Frontal cortex (tissue), 4 donors: ENCODE results near the gene FLT1. TPM values are rescaled to one million over a fixed set of nuclear protein-coding genes. Genes with fewer than 3 reads are reported as not detected.

ENCODE experiments used
- DNase-seq, 2 donors: peaks; one replicate each; pipeline ENCODE4 v3.0.0; 2012; ENCODE audit warnings: low spot score in 2 of 2
- FAIRE-seq: peaks from 2 replicates; lab custom pipeline; 2012; peaks lifted over from hg19 to GRCh38; lab: Jason Lieb, UNC
- total RNA-seq: library from RNA; depleted of rRNA; stranded (reverse); fragments of >200 nt; gene quantifications from one replicate; pipeline ENCODE4 v1.2.3, GENCODE V29; 2014
- donor health status: control.
- donor health status: control.
- donor health status: control.

Gene FLT1
- total RNA-seq, 1 donor from 2014 or later: 9.8 TPM

DNA sequence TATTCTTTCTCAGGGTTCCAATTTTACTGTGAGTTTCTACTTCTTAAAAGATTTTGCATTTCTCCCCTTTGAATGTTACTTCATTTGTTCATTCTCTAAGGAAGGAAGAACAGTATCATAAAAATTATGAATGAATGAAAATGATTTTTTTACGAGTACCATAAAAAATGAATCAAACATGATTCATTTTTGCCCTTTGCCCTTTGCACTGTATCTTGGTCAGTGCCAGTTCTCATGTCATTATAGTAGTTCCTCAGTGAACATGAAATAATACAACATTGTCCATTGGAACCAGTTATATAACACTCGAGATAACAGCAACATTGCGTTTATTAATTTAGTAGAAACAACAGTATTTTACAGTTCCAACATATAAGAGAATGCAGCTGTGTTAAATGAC is 28.8 kb downstream of the FLT1 start:
- FAIRE-seq (no peak), DNase-seq (no peak)

DNA sequence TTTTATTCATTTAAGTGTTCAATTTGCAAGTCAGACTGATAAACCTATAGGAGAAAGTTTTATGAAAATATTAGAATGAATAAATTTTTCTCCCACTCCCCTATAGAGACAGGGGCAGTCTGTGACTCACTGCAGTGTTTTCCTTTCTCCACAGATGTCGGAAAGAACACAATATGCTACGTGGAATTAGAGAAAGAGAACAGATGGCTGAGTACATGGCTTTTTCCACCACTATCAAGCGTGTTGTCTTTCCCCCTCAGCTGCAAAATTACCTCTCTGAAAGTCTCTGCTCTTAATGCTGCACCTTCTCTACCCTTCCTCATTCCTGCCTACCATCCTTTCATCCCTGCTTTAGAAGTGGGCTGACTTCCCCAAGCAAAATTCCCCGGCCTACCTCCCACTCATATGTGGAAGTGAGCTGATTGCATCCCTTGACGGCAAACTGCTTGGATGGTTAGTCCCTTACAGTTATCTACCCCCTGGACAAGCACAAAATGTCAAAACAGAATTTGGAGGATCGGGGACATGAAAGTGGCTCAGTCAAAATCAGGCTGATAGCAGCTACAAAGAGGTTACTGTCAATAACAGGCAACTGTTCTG is 30.0 kb downstream of the FLT1 start:
- FAIRE-seq (no peak), DNase-seq (no peak)

DNA sequence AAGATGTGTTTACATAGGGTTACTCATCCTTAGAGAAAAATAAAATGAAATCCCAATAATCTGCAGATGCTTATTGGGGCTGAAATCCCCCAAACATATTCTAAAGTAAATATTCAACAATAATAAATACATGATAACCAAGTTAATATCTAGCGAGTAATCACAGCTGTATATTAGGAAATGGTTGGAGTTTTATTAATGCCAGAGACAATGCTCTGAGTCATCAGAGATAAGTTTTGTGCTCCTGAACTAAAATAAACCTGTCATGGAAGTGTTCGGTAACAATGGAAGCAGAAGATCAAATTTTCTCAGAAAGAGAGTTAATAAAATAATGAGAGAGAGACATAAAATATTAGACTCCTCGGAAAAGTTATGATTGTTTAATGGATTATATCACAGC is 31.4 kb downstream of the FLT1 start:
- DNase-seq (no peak), FAIRE-seq (no peak)

DNA sequence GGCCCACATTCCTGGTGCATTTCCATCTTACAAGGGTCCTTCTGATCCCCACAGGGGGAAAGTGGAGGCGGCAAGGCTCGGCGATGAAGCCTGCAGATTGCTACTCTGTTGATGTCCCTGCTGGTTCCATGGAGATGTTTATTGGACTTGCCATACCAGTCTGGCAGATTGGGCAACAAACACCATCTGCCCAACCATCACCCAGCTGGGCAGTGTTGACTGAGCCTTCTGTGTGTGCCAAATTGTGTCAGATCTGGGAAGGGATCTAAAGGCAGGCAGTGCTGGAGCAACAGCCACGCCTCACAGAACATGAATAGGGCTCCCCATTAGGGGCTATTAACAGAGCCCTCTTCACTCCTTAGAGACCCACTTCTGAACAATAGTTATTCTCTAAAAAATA is 35.0 kb downstream of the FLT1 start:
- FAIRE-seq (no peak), DNase-seq (no peak)

DNA sequence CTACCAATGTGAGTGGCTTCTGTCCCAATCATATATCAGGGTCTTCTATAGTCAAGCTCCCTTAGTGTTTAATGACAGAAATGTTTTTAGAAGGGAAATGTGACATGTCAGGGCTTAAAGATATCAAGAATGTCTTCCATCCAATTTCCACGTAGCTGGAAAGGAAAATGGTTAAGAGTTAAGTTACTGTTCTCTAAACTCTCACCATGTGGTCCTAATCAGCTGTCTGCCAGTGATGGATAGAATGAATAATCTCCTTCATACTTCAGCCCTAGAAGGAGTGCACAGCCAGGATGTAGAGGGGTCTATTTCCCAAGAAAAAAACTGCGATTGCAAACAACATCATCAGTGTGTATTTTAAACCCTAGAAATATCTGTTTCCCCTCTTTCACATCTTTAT is 36.3 kb downstream of the FLT1 start:
- no peak for DNase-seq
- FAIRE-seq: no peak

DNA sequence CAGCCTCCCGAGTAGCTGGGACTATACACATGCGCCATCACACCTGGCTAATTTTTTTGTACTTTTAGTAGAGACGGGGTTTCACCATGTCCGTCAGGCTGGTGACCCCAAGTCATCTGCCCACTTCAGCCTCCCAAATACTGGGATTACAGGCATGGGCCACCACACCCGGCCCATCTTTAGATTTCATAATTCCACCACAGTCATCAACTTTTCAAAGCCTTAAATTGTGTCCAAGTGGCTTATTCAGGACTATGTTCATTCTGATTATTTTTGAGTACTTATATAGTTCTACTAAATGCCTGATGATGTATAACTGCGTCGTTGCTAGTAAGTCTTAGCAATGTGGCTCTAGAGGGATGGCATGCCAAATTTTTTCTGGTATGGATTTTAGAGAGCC is 36.9 kb downstream of the FLT1 start:
- FAIRE-seq (no peak), DNase-seq (no peak)

DNA sequence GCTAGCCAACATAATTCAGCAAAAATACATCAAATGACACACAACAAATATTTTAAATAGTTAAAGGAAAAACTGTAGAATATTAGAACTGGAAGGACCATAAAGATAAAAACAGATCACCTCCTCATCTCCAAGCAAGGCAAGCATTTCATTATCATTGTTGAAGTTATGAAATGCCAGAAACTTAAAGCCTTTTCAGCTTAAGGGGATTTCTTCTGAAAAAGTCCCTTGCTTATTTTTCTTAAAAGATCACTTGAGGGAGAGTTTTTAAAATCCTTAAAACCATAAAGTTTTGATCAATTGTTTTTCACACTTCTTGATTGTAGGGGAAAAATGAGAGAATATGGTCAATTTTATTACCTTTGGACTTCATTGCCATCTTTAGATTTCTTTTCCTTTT is 37.4 kb downstream of the FLT1 start:
- DNase-seq (no peak), FAIRE-seq (no peak)

DNA sequence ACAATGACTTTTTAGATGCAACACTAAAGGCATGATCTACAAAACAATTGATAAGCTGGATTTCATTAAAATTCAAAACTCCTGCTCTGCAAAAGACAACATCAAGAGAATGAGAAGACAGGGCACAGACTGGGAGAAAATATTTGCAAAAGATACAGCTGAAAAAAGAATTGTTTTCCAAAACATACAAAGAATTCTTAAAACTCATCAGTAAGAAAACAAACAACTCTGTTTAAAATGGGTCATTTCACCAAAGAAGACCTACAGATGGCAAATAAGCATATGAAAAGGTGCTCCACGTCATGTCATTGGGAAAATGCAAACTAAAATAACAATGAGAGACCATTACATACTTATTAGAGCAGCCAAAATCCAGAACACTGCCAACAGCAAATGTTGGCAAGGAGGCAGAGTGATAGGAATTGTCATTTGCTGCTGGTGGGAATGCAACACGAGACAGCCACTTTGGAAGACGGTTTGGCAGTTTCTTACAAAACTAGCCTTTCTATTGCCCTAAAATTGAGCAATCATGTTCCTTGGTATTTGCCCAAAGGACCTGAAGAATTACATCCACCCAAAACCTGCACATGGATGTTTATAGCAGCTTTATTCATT is 39.2 kb downstream of the FLT1 start:
- FAIRE-seq (no peak), DNase-seq (no peak)

DNA sequence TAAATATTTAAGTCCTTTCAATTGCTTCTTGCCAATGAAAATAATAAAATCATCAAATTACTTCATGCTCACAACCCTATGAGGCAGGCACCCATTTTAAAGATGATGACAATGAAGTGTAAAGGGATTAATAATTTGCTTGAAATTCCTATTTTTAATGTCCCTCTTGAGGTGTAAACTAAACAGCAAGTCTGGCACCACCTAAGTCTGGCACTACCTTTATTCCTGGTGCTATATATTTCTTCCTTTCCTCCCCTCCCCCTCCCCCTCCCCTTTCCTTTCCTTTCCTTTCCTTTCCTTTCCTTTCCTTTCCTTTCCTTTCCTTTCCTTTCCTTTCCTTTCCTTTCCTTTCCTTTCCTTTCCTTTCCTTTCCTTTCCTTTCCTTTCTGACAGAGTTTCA is 42.2 kb downstream of the FLT1 start:
- no peak for FAIRE-seq

DNA sequence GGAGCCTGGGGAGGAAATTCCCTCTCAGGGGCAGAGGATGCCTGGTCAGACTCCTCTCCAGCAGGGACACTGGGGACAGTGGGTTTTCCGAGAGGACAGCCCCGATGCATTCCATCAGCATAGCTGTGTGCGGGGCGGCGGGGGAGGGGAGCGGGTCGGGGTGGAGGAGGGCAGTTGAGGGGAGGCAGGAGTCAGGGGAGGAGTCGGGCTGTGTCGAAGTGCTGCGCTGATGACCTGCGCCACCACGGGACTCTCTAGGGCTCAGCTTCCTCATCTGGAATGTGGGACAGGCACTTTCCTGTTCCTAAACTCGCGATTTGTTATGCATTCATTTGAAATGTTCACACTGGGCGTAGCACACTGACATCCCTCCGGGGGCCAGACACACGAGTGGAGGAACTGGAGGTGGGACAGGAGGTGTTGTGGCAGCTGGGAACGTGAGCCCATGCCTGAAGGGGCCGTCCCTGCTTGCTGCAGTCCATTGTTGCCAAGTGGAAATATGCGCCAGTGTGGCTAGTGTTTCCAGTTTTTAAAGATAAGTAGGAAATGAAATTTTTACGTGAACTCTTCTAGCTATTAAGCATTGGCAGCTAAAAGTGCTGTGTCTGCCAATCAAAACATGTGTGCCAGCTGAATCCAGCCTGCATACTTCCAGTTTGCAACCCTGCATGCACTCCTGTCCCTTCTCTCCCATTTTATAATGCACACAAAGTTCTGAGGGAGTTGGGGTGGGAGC is 43.3 kb downstream of the FLT1 start:
- FAIRE-seq (no peak), DNase-seq (no peak)

More for the DNA sequence above, 42.2 kb downstream of the FLT1 start:
- DNase-seq: no peak

DNA sequence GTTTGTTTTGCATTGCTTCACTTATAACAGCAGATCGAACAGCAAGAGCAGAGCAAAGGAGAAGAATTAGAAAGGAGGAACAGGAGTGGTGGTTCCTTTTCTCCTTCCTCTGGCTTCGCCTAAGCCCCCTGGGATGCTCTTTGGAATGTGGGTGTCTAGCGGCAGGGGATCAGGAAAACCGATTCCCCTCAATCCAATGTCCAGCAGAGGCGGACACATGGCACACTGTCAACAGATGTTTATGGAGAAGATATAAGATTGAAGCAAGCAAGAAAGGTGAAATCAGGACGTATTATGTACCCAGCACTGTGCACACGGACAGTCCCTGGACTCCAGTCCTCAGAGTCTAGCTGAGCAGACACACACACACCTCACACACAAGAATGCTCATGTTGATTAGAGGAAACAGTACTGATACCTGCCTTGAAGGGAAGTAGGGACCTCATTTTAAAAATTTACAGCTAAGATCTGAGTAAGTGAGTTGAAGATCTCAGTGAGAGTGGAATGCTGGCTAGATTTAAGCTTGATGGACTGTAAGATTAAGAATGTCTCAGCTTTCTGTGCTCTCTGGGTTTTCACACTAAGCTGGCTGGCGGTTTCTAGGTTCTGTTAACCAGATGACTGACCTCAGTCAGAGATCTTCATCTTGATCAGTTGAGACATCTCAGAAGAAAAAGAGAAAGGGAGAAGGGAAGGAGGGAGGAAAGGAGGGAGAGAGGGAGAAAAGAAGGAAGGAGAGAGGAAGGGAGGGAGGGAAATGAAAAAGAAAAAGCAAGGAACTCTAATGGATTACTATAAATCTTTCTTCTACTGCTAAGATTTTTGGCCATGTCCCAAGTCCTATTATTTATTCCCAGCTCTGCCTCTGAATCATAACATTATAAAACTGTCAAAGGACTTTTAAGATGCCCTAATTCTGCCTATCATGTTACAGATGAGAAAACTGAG is 44.8 kb downstream of the FLT1 start:
- no peak for FAIRE-seq
- DNase-seq: no peak

DNA sequence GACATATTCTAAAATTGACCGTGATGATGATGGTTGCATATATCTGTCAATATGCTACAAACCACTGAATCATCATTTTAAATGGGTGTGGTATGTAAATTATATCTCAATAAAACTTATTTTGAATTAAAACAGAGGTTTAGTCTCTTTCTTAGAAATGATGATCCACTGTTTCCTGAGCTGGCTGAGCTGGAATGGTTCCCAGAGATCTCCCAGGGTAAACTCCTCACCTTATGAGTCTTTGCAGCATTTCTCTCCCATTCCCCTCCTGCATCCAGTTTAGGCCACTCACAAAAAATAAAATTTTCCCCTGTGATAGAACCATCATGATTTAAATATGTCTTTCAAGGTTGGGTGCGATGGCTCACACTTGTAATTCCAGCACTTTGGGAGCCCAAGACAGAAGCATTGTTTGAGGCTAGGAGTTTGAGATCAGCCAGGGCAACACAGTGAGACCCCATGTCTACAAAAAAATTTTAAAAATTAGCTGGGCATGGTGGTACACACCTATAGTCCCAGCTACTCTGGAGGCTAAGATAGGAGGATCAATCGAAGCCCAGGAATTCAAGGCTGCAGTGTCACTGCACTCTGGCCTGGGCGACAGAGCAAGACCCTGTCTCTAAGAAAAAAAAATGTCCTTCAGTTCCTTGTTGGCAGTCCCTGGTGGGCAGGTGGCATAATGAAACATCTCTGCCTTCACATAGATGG is 46.1 kb downstream of the FLT1 start:
- FAIRE-seq (no peak), DNase-seq (no peak)

DNA sequence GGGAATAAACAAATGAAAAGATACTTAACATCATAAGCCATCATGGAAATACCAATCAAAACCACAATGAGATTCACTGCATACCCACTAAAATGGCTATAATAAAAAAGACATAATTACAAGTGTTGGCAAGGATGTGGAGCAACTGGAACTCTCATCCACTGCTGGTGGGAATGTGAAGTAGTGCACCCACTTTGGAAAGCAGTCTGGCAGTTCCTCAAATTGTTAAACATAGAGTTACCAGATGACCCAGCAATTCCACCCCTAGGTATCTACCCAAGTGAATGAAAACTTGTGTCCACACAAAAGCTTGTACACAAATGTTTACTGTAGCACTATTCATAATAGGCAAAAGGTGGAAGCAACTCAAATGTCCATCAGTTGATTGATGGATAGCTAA is 46.9 kb downstream of the FLT1 start:
- no peak for DNase-seq
- FAIRE-seq: no peak

DNA sequence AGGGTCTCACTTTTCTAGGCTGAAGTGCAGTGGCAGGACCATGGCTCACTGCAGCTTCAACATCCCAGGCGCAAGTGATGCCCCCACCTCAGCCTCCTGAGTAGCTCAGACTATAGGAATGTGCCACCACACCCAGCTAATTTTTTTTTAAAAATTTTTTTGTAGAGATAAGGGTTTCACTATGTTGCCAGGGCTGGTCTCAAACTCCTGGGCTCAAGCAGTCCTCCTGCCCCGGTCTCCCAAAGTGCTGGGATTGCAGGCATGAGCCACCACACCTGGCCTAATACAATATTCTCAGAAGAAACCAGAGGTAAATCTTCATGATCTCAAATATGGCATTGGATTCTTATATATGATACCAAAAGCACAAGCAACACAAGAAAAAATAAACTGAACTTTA is 47.7 kb downstream of the FLT1 start:
- DNase-seq (no peak), FAIRE-seq (no peak)

DNA sequence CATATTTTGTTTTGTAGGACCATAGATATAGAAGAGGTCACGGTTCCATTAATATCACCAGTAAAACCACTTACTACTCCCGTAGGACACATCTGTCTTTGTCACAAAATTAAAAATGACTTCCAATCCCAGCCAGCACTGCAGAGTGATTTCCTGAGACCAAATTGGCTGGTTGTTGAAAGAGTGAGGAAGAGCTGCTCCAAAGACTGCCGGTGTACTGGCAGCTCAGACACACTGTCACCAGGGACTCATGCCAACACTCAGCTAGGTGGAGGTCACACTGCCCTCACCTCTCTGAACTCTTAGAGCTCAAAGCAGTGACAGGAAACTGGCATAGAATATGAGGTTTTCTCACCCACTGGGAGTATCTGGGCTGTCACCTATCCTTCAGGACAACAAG is 52.1 kb downstream of the FLT1 start:
- FAIRE-seq: no peak
- DNase-seq: no peak

DNA sequence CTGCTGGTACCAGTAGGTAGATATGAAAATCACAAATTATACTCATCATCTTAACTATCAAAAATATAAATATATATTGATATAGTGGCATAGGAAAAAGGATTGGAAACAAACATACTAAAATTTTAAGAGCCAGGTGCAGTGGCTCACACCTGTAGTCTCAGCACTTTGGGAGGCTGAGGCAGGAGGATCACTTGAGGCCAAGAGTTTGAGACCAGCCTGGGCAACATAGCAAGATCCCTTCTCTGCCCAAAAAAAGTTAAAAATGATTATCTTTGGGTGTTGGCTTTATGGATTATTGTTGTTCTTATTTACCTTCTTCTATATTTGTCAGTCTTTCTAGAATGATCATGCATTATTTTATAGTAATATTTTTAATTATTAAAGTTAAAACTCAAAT is 53.4 kb downstream of the FLT1 start:
- no peak for FAIRE-seq

DNA sequence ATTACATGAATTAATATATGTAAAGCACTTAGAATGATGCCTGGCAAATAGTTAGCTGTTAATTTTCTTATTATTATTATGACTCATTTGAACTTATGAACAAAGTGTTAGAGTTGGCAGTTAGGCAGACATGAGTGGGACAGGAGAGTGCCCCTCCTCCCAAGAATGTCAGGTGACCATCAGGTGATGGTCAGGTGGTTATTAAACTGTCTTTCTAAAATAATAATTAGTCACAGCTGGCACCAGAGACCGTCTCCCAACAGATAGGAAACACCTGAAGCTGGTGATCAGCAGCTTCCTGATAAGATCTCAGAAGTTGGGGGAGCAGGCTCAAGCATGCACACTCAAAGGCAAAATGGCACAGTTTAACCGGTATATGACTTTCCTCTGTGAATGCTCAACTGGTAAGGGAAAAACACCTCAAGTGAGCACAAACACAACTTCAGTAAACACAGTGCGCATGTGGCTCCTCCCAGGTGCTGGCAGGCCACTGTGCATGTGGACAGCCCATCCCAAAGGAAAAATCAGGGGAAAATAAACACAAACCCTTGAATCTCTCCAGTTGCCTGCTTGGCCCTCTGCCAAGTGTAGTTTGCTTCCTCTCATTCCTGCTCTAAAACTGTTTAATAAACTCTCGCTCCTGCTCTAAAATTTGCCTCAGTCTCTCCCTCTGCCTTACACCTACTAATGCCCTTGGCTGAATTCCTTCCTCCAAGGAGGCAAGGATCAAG is 54.0 kb downstream of the FLT1 start:
- FAIRE-seq (no peak), DNase-seq (no peak)

More for the DNA sequence above, 53.4 kb downstream of the FLT1 start:
- DNase-seq: no peak

DNA sequence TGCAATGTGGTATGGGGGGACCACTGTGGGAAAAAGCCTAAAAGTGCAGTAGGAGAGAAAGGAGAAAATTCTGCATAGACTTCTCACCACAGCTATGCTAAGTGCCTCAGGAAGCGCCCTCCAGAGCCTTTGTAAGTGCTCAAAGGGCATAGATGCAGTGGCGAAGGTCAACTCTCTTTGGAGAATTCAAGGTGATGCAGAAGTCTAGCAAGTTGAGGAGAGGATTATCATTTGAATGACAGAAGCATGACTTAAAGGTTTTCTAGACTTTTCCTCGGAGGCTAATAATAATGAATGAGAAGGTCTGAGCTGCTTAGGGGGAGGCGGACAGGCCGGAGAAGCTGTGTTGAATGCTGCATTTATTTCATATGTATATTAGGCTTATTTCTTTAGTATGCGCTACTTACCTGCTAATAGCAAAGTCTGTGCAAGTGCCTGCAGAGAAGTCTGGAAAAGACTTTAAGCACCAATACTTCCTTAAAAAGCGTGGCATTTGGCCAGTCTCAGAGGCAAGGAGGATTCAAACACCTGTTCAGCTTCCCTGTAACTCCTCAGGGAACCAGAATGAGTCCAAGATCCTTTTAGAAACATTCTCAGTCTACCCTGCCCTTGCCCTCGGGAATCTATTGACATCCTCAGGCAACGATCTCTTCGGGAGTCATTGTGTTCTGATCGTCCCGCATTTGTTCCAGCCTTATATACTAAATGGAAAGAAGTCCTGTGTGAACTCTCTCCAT is 56.2 kb downstream of the FLT1 start:
- FAIRE-seq: no peak
- DNase-seq: no peak

DNA sequence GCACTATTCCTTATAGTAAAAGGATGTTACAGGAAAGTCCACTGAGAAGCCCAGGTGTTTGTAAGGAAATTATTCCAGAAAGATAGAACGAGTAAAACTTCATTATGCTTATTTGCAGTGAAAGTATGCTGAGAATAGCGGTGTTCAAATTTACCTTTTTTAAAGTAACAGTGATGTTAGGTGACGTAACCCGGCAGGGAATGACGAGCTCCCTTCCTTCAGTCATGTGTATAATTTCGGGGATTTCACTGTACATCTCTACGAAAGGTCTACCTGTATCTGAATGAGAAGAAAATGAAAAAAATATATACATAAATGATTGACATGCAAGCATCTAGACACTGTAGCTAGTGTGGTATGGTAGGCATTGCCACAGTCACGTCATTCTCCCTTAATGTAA is 56.9 kb downstream of the FLT1 start:
- DNase-seq (no peak), FAIRE-seq (no peak)
